ENCODE measurements around the gene RGS1.

Gene RGS1

DNA sequence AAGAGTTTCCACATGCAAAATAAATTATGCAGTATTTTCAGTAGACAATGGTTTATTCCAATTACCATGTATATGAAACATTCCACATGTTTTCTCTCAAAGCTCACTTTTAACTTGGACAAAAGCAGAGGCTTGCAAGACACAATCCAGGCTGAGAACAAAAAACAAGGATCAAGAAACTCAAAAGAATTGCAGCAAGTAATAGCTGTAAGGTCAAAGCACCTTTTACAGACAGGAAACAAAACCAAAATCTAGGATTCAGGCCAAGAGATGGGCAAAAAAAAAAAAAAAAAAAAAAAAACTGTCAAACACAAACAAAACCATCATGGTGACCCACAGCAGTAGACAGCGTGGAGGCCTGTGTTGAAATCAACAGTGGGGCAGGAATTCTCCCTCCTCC is 9.3 kb downstream of the RGS1 start:
- no peak for DNase-seq

DNA sequence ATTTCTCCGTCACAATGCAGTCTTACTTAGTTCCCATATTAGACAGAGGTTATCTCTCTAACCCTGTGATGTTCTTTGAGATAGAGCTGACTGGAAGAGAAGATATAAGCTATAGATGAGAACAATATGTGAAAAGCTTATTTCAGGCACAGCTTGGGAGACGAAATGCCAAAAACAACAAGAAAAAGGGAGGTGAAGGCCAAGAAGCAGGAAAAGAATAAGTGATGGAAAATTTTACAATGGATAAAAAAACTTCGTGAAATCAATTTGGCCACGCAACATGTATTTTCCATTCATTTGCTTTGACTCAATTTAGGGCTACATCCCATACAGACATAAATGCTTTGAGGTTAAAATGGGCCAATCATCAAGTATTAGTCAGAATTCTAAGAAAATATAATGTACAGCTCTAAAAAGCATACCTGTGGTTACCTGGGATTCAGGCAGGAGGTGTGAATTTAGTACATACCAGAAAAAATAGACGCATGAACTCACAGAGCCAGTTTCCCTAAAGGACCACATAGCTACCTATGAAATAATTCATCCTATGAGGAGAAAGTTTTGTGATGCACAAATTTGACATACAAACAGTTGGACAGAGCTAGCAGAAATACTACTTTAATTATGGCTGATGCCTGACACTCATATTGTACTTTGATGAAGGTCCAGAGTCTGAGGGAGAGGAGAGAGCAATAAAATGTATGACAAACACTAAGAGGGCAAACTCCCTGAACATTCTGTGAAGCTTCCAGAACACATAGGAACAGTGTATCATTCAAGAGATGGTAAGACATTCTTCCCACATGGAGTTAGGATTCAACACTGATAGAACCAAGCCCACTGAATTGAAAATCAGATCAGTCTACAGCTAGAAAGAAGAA is 12.1 kb downstream of the RGS1 start:
- no peak for DNase-seq

GRCh38 chr1:192588546-192588945 is 13.0 kb downstream of the RGS1 start:
- no peak for DNase-seq

- DNase-seq: no peak
Measured at GRCh38 chr1:192589813-192590212, 14.2 kb downstream of the RGS1 start.

DNA sequence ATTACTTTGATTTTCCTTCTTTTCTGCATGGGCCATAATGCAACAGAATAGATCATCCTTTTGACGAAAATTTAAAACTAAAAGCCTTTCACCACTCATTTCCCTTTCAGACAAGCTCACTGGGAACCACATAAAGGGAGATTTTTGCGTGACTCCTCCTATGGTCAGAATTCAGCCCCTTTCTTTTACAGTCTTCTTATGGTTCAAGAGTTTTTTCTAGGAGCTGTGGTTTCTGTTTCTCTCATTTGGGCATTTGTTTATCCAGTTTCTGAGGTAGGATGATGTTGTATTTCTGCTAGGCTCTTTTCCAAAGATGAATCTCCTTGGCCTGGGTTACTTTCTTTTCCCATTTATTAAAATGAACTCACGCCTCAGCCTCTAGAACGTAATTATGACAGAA is 16.9 kb downstream of the RGS1 start:
- DNase-seq: no peak

DNA sequence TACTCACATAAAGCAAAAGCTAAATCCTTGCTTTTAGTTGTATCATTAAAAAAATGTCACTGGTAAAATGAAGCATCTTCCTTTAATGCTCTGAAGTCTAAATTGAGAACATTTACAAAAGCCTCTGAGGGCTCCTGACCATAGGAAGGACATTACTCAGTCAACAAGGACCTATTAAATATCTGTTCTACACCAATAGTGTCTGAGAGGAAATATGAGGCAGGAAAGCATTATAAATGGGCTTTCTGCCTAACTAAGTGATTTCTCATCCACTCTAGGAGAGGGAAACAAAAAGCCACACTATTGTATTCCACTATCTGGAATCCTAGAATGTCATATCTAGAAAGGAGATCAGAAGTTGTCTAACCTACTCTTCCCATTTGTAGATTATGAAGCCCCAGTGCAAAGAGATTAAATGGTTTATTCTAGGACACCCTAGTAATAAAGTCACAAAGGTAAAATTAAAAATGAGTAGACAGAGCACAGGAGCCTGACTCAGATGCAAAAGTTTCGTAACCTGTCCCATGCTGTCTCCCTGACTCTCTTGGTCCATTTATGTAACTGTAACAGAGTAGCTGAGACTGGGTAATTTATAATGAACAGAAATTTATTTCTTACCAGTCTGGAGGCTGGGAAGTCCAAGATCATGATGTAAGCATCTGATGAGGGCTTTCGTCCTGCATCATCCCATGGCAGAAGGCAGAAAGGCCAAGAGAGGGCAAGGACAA is 17.6 kb downstream of the RGS1 start:
- no peak for DNase-seq

DNA sequence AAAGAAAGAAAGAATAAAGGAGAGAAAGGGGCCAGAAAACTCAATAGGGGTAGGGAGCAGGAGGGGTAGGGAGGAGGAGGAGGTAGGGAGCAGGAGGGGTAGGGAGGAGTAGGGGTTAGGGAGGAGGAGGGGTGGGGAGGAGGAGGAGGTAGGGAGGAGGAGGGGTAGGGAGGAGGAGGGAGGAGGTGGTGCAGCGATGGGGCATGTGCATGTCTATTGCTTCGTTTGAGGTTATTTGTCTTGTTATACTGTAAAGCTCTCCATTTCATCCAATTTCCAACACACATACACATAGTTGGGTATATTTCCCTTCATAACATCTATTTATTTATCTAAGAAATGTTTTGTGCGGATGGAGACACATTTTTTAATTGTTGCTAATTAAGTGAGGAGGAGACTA is 19.7 kb downstream of the RGS1 start:
- no peak for DNase-seq

GRCh38 chr1:192598589-192598988 is 23.0 kb downstream of the RGS1 start:
- DNase-seq: no peak

DNA sequence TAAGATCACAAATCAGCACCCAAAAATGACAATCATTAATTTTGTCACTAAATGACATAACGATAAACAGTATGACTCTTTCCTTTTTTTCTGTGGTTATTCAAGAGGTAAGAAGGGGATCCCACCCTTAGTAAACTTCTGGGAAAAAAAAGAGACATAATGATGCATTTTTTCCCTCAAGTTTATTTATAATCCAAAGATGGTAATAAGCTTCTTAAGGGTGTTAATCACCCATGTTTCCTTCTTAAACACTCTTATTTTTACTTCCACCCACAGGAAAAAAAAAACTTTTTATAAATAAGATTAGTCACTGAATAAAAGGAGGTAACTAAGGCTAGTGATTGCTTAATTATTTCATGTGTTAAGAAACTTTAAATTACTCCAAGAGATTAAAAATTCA is 24.7 kb downstream of the RGS1 start:
- no peak for DNase-seq

DNA sequence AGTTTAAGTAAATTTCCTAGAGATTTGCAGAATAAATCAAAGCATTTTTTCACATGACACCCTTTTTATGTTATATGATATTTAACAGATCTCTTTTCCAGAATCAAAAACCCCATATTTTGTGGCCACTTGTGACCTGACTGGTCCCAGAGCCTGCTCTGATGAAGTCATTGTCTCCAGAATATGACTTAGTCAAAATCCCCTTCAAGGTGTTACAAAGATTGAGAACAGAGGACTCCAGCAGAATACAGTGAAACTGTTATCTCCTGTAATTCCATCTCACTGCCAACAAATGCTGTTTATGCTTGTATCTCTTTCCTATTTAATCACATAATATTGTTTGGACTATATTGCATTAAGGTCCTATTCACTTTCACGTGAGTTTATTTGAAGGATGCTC is 25.6 kb downstream of the RGS1 start:
- no peak for DNase-seq

DNA sequence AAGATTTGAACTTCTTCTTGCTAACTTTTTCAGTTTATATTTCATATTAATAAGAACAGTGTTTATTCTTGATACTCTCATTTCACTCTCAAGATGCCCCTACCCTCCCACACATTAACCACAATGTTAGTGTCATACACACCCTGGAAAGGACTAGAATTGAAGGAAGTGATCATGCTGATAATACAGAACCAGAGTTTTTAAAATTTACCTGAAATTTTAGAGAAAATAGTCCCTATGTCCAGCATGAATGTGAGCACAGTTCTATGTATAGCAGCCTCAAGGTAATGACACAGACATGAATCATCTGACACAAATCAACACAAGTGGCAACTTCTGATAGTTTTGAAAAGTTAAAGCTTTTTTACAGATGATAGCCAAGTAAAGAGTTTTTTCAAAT is 26.0 kb downstream of the RGS1 start:
- no peak for DNase-seq

DNA sequence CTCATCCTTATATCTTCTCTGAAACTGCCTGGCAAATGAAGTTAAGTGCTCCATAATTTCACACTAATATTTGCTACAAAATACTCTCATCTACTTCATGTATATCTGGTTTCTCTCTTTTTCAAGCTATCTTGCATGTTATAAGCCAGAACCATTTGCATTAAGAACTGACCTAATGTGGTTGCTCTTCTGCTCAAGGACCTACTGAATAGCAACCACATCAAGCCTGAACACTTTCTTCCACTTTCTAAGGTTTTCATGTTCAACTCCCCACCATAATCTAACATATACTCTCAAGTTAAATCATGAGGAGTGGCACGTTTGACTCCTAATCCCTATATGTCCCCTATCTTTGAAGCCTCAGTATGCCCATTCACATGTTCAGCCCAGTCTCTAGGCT is 27.2 kb downstream of the RGS1 start:
- DNase-seq: no peak

GRCh38 chr1:192603218-192603787 is 27.7 kb downstream of the RGS1 start:
- no peak for DNase-seq

GRCh38 chr1:192604979-192605620 is 29.5 kb downstream of the RGS1 start:
- no peak for DNase-seq

- DNase-seq: no peak
Measured at GRCh38 chr1:192608671-192609070, 33.1 kb downstream of the RGS1 start.

- peak; percentile 32 for DNase-seq
Measured at GRCh38 chr1:192609110-192610079, 33.8 kb downstream of the RGS1 start.

GRCh38 chr1:192610112-192610889 is 34.7 kb downstream of the RGS1 start:
- DNase-seq: no peak

- DNase-seq: no peak
Measured at GRCh38 chr1:192615055-192615454, 39.5 kb downstream of the RGS1 start.

DNA sequence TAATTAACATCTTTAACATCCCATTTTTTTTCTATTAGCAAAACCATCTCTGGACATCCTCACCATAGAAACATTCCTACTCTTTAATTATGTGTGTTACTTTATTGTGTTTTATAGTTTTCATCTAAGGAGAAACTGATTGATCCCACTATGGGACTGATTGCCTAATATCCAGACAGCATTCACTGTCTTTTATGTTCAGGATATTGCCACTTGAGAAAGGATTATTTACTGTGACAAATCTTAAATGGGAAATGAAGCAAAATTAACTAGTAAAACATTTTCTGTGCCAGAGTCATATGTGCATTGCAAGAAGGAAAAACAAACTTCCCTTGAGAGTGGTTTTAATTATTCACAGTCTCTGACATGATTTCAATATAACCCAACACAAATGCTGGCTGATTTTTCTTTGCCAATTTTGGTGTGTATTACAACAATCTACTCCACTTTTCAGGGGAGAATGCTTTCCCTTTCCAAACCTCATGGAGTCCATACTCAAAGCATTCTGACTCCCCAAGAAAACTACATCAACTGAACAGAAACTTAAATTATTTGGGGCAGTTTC is 44.6 kb downstream of the RGS1 start:
- no peak for DNase-seq

DNA sequence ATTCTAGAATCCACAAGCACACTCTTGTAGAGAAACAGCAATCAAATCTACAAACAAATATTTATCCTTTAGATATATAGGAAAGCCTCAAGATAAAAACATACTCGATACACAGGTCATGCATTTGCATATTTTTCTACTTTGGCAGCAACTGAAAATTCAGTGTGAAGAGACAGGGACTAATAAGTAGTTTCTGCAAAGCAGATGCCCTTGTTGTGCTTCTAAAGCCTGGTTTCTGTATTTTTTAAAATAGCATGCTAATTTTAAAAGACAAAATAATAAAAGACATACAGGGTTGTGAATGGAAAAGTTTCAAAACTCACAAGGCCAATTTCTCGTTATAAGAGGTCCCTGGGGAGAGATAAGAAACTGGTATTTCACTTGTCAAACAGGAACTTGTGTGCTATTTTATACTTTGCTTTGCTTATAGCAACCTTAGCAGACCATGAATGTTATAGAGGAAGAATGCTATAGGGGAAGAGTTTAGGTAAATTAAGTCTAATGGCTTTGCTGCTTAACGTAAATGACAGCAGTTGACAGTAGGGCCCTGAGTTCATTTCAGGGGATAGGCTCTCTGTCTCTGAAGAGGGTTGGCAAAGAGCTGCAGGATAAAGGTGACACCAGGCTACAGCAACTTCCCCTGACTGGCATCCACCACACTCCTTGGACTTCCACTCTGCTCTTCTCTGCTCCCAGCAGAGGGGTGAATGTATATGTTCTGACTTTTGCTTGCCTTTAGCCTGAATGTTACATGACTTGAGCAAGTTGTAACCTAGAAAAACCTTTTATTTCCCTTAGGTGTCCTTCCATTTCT is 51.0 kb downstream of the RGS1 start:
- no peak for DNase-seq

All from activated CD4-positive, alpha-beta T cell treated with anti-CD3 and anti-CD28 coated beads for 1 hour (primary cell).